NT2/D1 (cell line): ENCODE results near the gene PHB1.

ENCODE experiments used
- SUZ12 ChIP-seq: IDR thresholded peaks from 2 replicates; pipeline ENCODE4 v1.6.1; 2011; ENCODE audit not compliant: insufficient read length, insufficient read depth; ENCODE audit errors: extremely low read depth
- ZNF274 ChIP-seq: IDR thresholded peaks from 2 replicates; pipeline ENCODE4 v1.6.1; 2011; ENCODE audit warnings: mild to moderate bottlenecking, low read depth, low read length

- no peak for TF ChIP-seq SUZ12
- TF ChIP-seq ZNF274, result no peak
These were observed 26.4 kb downstream of the PHB1 start for GRCh38 chr17:49388290-49388640.
